CD4-positive, alpha-beta T cell treated with Interleukin-1 beta for 1 hour (primary cell): Measurements from ENCODE around the gene NKX2-8.
"Not testable (repeated sequence)": the region's sequence is repeated elsewhere in the genome, so short reads cannot be mapped to it uniquely, and the experiment has no call there.

ENCODE experiments used
- DNase-seq, 2 donors: peaks; one replicate each; pipeline ENCODE4 v3.0.0-alpha.2; 2020 to 2022

Gene NKX2-8

GRCh38 chr14:36579573-36580140 lies 2.8 kb downstream of the NKX2-8 start:
- no peak for DNase-seq

- no peak for DNase-seq
Measured at GRCh38 chr14:36579001-36579555, 3.3 kb downstream of the NKX2-8 start.

GRCh38 chr14:36570065-36570464 lies 12.3 kb downstream of the NKX2-8 start:
- no peak for DNase-seq

GRCh38 chr14:36556811-36557433 lies 25.5 kb downstream of the NKX2-8 start:
- DNase-seq: peak in 1 of 2 donors; percentile 1

- no peak for DNase-seq
Measured at GRCh38 chr14:36555998-36556743, 26.2 kb downstream of the NKX2-8 start.

- peak in 1 of 2 donors; percentile 4 for DNase-seq
Measured at GRCh38 chr14:36553656-36554260, 28.7 kb downstream of the NKX2-8 start.

- no peak for DNase-seq
Measured at GRCh38 chr14:36550899-36551298, 31.5 kb downstream of the NKX2-8 start.

GRCh38 chr14:36544280-36544679 lies 38.1 kb downstream of the NKX2-8 start:
- DNase-seq: not testable (repeated sequence)

GRCh38 chr14:36538051-36538450 lies 44.4 kb downstream of the NKX2-8 start:
- no peak for DNase-seq
